ENCODE results near the gene TENM3.

TENM3 gene

DNA sequence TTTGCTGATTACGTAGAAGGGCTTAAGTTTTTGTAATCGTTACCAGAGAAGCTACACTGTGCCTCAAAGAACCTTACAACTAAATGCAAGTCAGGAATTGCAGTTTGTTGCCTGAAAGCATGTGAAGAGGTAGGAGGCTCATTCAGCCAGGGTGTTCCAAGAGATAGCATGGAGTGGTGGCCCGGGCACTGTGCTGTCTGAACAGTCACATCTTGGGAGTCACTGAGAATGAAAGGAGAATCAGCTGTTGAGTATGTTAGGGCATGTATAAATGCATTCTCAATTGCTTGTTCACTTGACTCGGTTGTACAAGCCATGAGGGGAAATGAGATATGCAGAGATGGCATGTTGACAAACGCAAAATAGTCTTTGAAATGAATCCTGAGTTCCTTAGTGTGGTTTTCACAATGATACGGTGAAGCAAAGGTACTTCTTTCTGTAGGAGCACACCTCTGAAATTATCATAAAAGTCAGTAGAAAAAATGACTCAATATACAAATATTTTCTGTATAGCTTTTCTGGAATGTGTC, 513.0 kb downstream of the TENM3 start:
- Mint-ChIP-seq H3K27ac (no peak overlapping the region), H3K9me3 (peaks cover 9% of the 10 kb centered on the region)
- no peak for DNase-seq

DNA sequence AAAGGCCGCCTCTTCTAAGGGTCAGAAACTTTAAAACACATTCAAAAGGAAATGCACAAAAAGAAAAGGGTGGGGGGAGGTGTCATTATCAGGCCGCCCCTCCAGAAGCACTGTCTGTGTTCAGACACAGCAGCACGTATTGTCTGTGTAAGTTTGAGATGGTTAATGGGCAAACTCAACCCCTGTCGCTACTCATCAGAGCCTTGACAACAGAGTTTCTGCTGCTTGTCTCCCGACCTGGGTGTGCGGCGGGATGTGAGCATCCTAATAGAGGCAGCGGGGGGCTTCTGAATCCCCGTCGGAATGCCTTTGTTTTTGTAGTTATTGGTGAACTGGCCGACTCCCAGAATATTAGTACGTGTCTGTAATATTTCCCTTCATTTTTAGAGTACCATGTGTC, 515.1 kb downstream of the TENM3 start:
- TF ChIP-seq, protein P1, sequence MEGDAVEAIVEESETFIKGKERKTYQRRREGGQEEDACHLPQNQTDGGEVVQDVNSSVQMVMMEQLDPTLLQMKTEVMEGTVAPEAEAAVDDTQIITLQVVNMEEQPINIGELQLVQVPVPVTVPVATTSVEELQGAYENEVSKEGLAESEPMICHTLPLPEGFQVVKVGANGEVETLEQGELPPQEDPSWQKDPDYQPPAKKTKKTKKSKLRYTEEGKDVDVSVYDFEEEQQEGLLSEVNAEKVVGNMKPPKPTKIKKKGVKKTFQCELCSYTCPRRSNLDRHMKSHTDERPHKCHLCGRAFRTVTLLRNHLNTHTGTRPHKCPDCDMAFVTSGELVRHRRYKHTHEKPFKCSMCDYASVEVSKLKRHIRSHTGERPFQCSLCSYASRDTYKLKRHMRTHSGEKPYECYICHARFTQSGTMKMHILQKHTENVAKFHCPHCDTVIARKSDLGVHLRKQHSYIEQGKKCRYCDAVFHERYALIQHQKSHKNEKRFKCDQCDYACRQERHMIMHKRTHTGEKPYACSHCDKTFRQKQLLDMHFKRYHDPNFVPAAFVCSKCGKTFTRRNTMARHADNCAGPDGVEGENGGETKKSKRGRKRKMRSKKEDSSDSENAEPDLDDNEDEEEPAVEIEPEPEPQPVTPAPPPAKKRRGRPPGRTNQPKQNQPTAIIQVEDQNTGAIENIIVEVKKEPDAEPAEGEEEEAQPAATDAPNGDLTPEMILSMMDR (IDR thresholded peaks at IDR 0.05): no peak
- H3K9me3 Mint-ChIP-seq: peaks cover 9% of the 10 kb centered on the region
- no peak overlapping the region for H3K27ac Mint-ChIP-seq
- H3K4me1 Mint-ChIP-seq: no peaks in the 10 kb centered on the region
- H3K4me3 Mint-ChIP-seq: no peak overlapping the region
- DNase-seq: no peak
- peaks cover 67% of the 10 kb centered on the region for H3K36me3 Mint-ChIP-seq (ENCODE audit: low read depth)
- H3K27me3 Mint-ChIP-seq (ENCODE audit: low read depth, poor library complexity): no peaks in the 10 kb centered on the region

More for the DNA sequence above, 513.0 kb downstream of the TENM3 start:
- H3K4me1 Mint-ChIP-seq: no peaks in the 10 kb centered on the region
- no peak overlapping the region for H3K4me3 Mint-ChIP-seq
- H3K36me3 Mint-ChIP-seq (ENCODE audit: low read depth): peaks cover 71% of the 10 kb centered on the region
- TF ChIP-seq, protein P1 (IDR thresholded peaks at IDR 0.05): no peak
- H3K27me3 Mint-ChIP-seq (ENCODE audit: low read depth, poor library complexity): no peaks in the 10 kb centered on the region

DNA sequence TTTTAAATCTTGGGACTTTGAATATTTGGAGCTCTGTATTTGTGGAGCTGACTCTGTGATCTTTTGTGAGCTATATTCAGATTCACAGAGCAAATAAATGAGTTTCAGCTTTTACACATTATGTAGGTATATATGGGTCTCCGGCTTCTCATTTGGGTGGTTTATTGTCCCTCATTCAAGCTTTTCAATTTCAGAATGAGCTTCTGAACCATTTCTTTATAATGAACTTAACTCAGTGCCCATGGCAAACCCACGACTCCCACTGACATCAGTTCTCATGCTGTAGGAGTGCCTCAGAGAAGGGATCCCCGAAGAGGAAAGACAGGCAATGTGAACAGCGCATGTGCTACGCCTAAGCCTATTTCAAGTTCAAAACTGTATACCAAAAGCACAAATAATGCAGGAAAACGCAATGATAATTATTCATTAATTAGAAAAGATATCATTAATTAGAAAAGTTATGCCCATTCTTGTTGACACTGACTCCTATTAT, 517.4 kb downstream of the TENM3 start:
- Mint-ChIP-seq H3K36me3 (ENCODE audit: low read depth) (peaks cover 52% of the 10 kb centered on the region), H3K4me1 (peaks cover 5% of the 10 kb centered on the region), H3K27ac (no peak overlapping the region), H3K27me3 (ENCODE audit: low read depth, poor library complexity) (no peaks in the 10 kb centered on the region), H3K4me3 (no peak overlapping the region), H3K9me3 (peaks cover 9% of the 10 kb centered on the region)
- TF ChIP-seq, protein P1 (IDR thresholded peaks at IDR 0.05): no peak
- no peak for DNase-seq

DNA sequence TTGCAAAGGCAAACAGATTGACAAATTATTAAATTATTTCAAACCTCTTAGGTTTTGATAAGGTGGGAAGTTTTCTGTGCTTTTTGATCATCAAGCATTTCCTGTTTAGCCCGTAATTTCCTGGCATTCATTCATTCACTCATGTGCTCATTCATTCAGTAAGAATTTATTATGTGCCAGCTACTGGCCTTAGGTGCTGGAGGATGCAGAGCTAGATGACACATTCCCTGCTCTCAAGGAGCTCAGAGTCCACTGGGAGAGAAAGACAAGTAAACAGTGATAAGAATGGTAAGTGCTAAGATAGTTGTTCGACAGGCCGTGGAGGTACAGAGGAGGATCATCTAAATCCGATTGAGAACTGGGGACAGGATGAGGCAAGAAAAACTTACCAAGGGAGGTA, 520.9 kb downstream of the TENM3 start:
- peaks cover 44% of the 10 kb centered on the region for H3K36me3 Mint-ChIP-seq (ENCODE audit: low read depth)
- H3K9me3 Mint-ChIP-seq: peaks cover 7% of the 10 kb centered on the region
- H3K4me3 Mint-ChIP-seq: no peak overlapping the region
- H3K27me3 Mint-ChIP-seq (ENCODE audit: low read depth, poor library complexity): no peaks in the 10 kb centered on the region
- no peak overlapping the region for H3K27ac Mint-ChIP-seq
- TF ChIP-seq, protein P1 (IDR thresholded peaks at IDR 0.05): no peak
- no peak for DNase-seq
- H3K4me1 Mint-ChIP-seq: peaks cover 27% of the 10 kb centered on the region

DNA sequence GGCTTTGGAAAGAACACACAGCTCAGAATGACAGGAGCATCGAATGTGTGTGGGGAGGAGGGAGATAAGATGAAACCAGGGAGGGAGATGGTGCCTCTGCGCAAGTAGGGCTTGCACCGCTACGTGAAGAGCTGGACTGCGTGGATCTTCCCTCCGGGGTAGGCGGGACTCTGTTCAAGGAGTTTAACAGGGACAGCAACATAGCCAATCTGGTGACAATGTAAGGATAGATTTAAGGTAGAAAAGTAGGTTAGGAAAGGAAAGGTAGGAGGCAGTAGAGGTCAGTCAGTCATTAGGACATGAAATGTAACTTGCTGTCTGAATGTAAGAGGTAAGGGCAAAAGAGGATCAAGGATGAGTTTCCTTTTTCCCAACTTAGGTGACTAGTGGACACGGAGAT, 521.4 kb downstream of the TENM3 start:
- TF ChIP-seq, protein P1 (IDR thresholded peaks at IDR 0.05): no peak
- no peak overlapping the region for H3K27ac Mint-ChIP-seq
- H3K27me3 Mint-ChIP-seq (ENCODE audit: low read depth, poor library complexity): no peaks in the 10 kb centered on the region
- no peak for DNase-seq
- peaks cover 7% of the 10 kb centered on the region for H3K9me3 Mint-ChIP-seq
- peaks cover 39% of the 10 kb centered on the region for H3K36me3 Mint-ChIP-seq (ENCODE audit: low read depth)
- H3K4me3 Mint-ChIP-seq: no peak overlapping the region
- H3K4me1 Mint-ChIP-seq: peaks cover 27% of the 10 kb centered on the region
